Mesenchymal stem cell (in vitro differentiated cells and primary cell): ENCODE measurements around the gene COPE.

Experiments used
- DNase-seq: peaks from one replicate; pipeline ENCODE4 v3.0.0-alpha.2; 2013
- H2AFZ ChIP-seq: one replicate; pipeline ENCODE4 v1.6.1; 2013; ENCODE audit warnings: low read depth, mild to moderate bottlenecking, control low read depth, inconsistent platforms, low read length, moderate library complexity
- H2AK5ac ChIP-seq: 2 replicates; pipeline ENCODE4 v1.6.1; 2013; ENCODE audit warnings: low read length, moderate library complexity, mild to moderate bottlenecking, inconsistent platforms; ENCODE audit not compliant: severe bottlenecking
- H2BK120ac ChIP-seq: one replicate; pipeline ENCODE4 v1.6.1; 2013; ENCODE audit warnings: low read depth, mild to moderate bottlenecking, inconsistent platforms, low read length, moderate library complexity
- H2BK12ac ChIP-seq, 2 experiments: one replicate each; pipeline ENCODE4 v1.6.1; 2013; ENCODE audit warnings: inconsistent platforms in 2 of 2, low read length in 2 of 2, mild to moderate bottlenecking in 2 of 2, moderate library complexity in 2 of 2, control low read depth in 1 of 2
- H2BK15ac ChIP-seq: one replicate; pipeline ENCODE4 v1.6.1; 2013; ENCODE audit warnings: mild to moderate bottlenecking, low read depth, inconsistent platforms; ENCODE audit not compliant: poor library complexity, severe bottlenecking
- H2BK5ac ChIP-seq: 2 replicates; pipeline ENCODE4 v1.6.1; 2013; ENCODE audit warnings: low read depth, mild to moderate bottlenecking, low read length, control low read depth, inconsistent platforms; ENCODE audit not compliant: poor library complexity, severe bottlenecking
- H3K14ac ChIP-seq, 2 experiments: one replicate each; pipeline ENCODE4 v1.6.1; 2013; ENCODE audit warnings: inconsistent platforms in 2 of 2, low read length in 2 of 2, control low read depth in 1 of 2, mild to moderate bottlenecking in 1 of 2, moderate library complexity in 1 of 2
- H3K18ac ChIP-seq, 2 experiments: one replicate each; pipeline ENCODE4 v1.6.1; 2013; ENCODE audit warnings: inconsistent platforms in 2 of 2, low read length in 2 of 2, control low read depth in 1 of 2, low read depth in 1 of 2, mild to moderate bottlenecking in 1 of 2
- H3K23ac ChIP-seq, 2 experiments: one replicate each; pipeline ENCODE4 v1.6.1; 2013; ENCODE audit warnings: inconsistent platforms in 2 of 2, low read length in 2 of 2, mild to moderate bottlenecking in 2 of 2, moderate library complexity in 2 of 2, control low read depth in 1 of 2
- H3K27ac ChIP-seq: 2 replicates; pipeline ENCODE4 v1.5.1; 2013; ENCODE audit warnings: mild to moderate bottlenecking, moderate library complexity, low read length, control low read depth, inconsistent platforms; ENCODE audit not compliant: poor library complexity, severe bottlenecking
- H3K27me3 ChIP-seq, 2 experiments: 2 replicates each; pipeline versions ENCODE4 v1.6.1 to v1.7.0; 2013; ENCODE audit warnings: low read length in 2 of 2, mild to moderate bottlenecking in 2 of 2, moderate library complexity in 2 of 2, control low read depth in 1 of 2, inconsistent platforms in 1 of 2; ENCODE audit not compliant: control insufficient read depth in 1 of 2, insufficient read depth in 1 of 2
- H3K36me3 ChIP-seq, 2 experiments: 2 replicates each; pipeline versions ENCODE4 v1.6.1 to v1.7.0; 2013; ENCODE audit warnings: low read length in 2 of 2, control low read depth in 1 of 2, inconsistent platforms in 1 of 2, low read depth in 1 of 2, mild to moderate bottlenecking in 1 of 2; ENCODE audit not compliant: insufficient read depth in 2 of 2, control insufficient read depth in 1 of 2
- H3K4ac ChIP-seq, 2 experiments: one replicate each; pipeline ENCODE4 v1.6.1; 2013; ENCODE audit warnings: inconsistent platforms in 2 of 2, low read length in 2 of 2, mild to moderate bottlenecking in 2 of 2, moderate library complexity in 2 of 2, control low read depth in 1 of 2, low read depth in 1 of 2
- H3K4me1 ChIP-seq: 2 replicates; pipeline ENCODE4 v1.6.1; 2013; ENCODE audit warnings: low read depth, low read length, control low read depth; ENCODE audit not compliant: control insufficient read depth, insufficient read depth
- H3K4me2 ChIP-seq: 2 replicates; pipeline ENCODE4 v1.6.1; 2013; ENCODE audit warnings: low read length, mild to moderate bottlenecking, inconsistent platforms; ENCODE audit not compliant: poor library complexity, severe bottlenecking
- H3K4me3 ChIP-seq, 2 experiments: 2 replicates each; pipeline versions ENCODE4 v1.5.1 to v1.7.0; 2013; ENCODE audit warnings: low read length in 2 of 2, mild to moderate bottlenecking in 2 of 2, control low read depth in 1 of 2, low read depth in 1 of 2; ENCODE audit not compliant: insufficient read depth in 1 of 2
- H3K79me1 ChIP-seq: replicated peaks from 2 replicates; pipeline ENCODE4 v1.6.1; 2013; ENCODE audit warnings: mild to moderate bottlenecking, control low read depth, low read length, inconsistent platforms; ENCODE audit not compliant: poor library complexity, severe bottlenecking
- H3K9ac ChIP-seq: 2 replicates; pipeline ENCODE4 v1.7.0; 2013; ENCODE audit warnings: mild to moderate bottlenecking, low read length, moderate library complexity
- H3K9me3 ChIP-seq: 2 replicates; pipeline ENCODE4 v1.7.0; 2013; ENCODE audit warnings: mild to moderate bottlenecking, low read length; ENCODE audit not compliant: control insufficient read depth
- H4K8ac ChIP-seq: one replicate; pipeline ENCODE4 v1.6.1; 2013; ENCODE audit warnings: inconsistent platforms, mild to moderate bottlenecking, low read length, moderate library complexity
- H4K91ac ChIP-seq: one replicate; pipeline ENCODE4 v1.6.1; 2013; ENCODE audit warnings: mild to moderate bottlenecking, low read length, inconsistent platforms
- WGBS: methylation state at CpG from one replicate; pipeline ENCODE4 v1.1.7; 2013; ENCODE audit warnings: mixed read lengths; 5-methylcytosine and 5-hydroxymethylcytosine counted together

Gene COPE

GRCh38 chr19:18893587-18894253 is 25.5 kb downstream of the COPE start:
- Histone ChIP-seq H3K4me1 (peaks cover 20% of the 10 kb centered on the region), H3K18ac (no peak overlapping the region), H2BK15ac (no peak overlapping the region), H3K79me1 (no peaks in the 10 kb centered on the region), H4K91ac (no peak overlapping the region), H2BK120ac (no peak overlapping the region), H3K4me2 (no peak overlapping the region), H3K4ac (no peak overlapping the region), H3K27me3 (peaks cover 34 to 35% of the 10 kb centered on the region in 2 experiments), H2AK5ac (no peak overlapping the region), H2AFZ (no peak overlapping the region), H3K36me3 (peaks cover 0 to 8% of the 10 kb centered on the region in 2 experiments), H3K9ac (no peak overlapping the region), H2BK5ac (no peak overlapping the region), H3K4me3 (no peak overlapping the region), H3K14ac (no peak overlapping the region), H2BK12ac (no peak overlapping the region), H4K8ac (no peak overlapping the region), H3K23ac (no peak overlapping the region), H3K9me3 (no peaks in the 10 kb centered on the region), H3K27ac (no peak overlapping the region)
- no peak for DNase-seq
- WGBS, result 92% methylated on average over 16 of the region's 18 CpGs

GRCh38 chr19:18889949-18890745 is 29.0 kb downstream of the COPE start:
- H3K9ac ChIP-seq, result no peak overlapping the region
- H3K18ac ChIP-seq, result no peak overlapping the region
- no peak overlapping the region for H3K4ac ChIP-seq
- H4K91ac ChIP-seq, result no peak overlapping the region
- no peak overlapping the region for H2BK5ac ChIP-seq
- peaks cover 6% of the 10 kb centered on the region for H3K4me1 ChIP-seq
- H2AFZ ChIP-seq, result no peak overlapping the region
- no peak overlapping the region for H3K27ac ChIP-seq
- H3K23ac ChIP-seq, result no peak overlapping the region
- no peak overlapping the region for H3K4me2 ChIP-seq
- no peak overlapping the region for H2BK15ac ChIP-seq
- H3K9me3 ChIP-seq, result no peaks in the 10 kb centered on the region
- H3K79me1 ChIP-seq, result no peaks in the 10 kb centered on the region
- H2BK12ac ChIP-seq, result no peak overlapping the region
- H2AK5ac ChIP-seq, result no peak overlapping the region
- H3K27me3 ChIP-seq, result peaks cover 25 to 26% of the 10 kb centered on the region in 2 experiments
- no peak for DNase-seq
- no peak overlapping the region for H2BK120ac ChIP-seq
- H4K8ac ChIP-seq, result no peak overlapping the region
- H3K14ac ChIP-seq, result no peak overlapping the region
- no peak overlapping the region for H3K4me3 ChIP-seq
- WGBS, result 82% methylated on average over 10 of the region's 10 CpGs
- H3K36me3 ChIP-seq, result no peaks in the 10 kb centered on the region

- Histone ChIP-seq H3K14ac (no peak overlapping the region), H2BK15ac (no peak overlapping the region), H3K9me3 (no peaks in the 10 kb centered on the region), H2AK5ac (no peak overlapping the region), H3K18ac (no peak overlapping the region), H3K27ac (no peak overlapping the region), H3K4me2 (no peak overlapping the region), H3K36me3 (peaks cover 0 to 6% of the 10 kb centered on the region in 2 experiments), H2BK5ac (no peak overlapping the region), H4K91ac (no peak overlapping the region), H3K4ac (no peak overlapping the region), H2BK12ac (no peak overlapping the region), H3K79me1 (no peaks in the 10 kb centered on the region), H3K27me3 (peaks cover 7 to 11% of the 10 kb centered on the region in 2 experiments), H3K4me1 (peaks cover 3% of the 10 kb centered on the region), H2BK120ac (no peak overlapping the region), H3K23ac (no peak overlapping the region), H2AFZ (no peak overlapping the region), H4K8ac (no peak overlapping the region), H3K9ac (no peak overlapping the region), H3K4me3 (no peak overlapping the region)
- no peak for DNase-seq
- WGBS, result 81% methylated on average over 4 of the region's 4 CpGs
These were observed 32.2 kb downstream of the COPE start for GRCh38 chr19:18886972-18887371.

- DNase-seq, result no peak
- Histone ChIP-seq H3K79me1 (no peaks in the 10 kb centered on the region), H3K14ac (no peak overlapping the region), H2BK120ac (no peak overlapping the region), H2BK12ac (no peak overlapping the region), H3K18ac (no peak overlapping the region), H3K27ac (no peak overlapping the region), H2BK15ac (no peak overlapping the region), H4K91ac (no peak overlapping the region), H2BK5ac (no peak overlapping the region), H3K4me3 (no peak overlapping the region), H3K4me1 (peaks cover 3% of the 10 kb centered on the region), H3K27me3 (peaks cover 0 to 4% of the 10 kb centered on the region in 2 experiments), H3K4me2 (no peak overlapping the region), H3K36me3 (peaks cover 0 to 11% of the 10 kb centered on the region in 2 experiments), H3K4ac (no peak overlapping the region), H3K9me3 (no peaks in the 10 kb centered on the region), H4K8ac (no peak overlapping the region), H3K9ac (no peak overlapping the region), H2AFZ (no peak overlapping the region), H3K23ac (no peak overlapping the region), H2AK5ac (no peak overlapping the region)
- WGBS, result 92% methylated on average over 29 of the region's 30 CpGs
These were observed 35.5 kb downstream of the COPE start for GRCh38 chr19:18883526-18884304.
